SU-DHL-6 (cell line): Measurements from ENCODE around the gene FAAH.

Experiments used
- H2AFZ ChIP-seq: fragments of 200-600 bp; sonication (generic); 2 replicates; pipeline ENCODE4 v1.6.1; 2014; ENCODE audit warnings: low read depth, mild to moderate bottlenecking, moderate library complexity, mixed read lengths, antibody characterized with exemption, low read length; ENCODE audit not compliant: severe bottlenecking
- H3F3A ChIP-seq: fragments of 200-600 bp; shearing (Covaris generic); 2 replicates; pipeline ENCODE4 v1.6.0; 2016; ENCODE audit warnings: antibody characterized with exemption, mild to moderate bottlenecking; ENCODE audit not compliant: insufficient read depth
- H3K27ac ChIP-seq: fragments of 200-600 bp; sonication (generic); 2 replicates; pipeline ENCODE4 v1.5.1; 2016; ENCODE audit warnings: low read depth, mild to moderate bottlenecking, low read length, moderate library complexity, mixed read lengths
- H3K27me3 ChIP-seq: fragments of 200-600 bp; sonication (generic), shearing (Covaris generic); 2 replicates; pipeline ENCODE4 v1.6.0; 2014; ENCODE audit warnings: mild to moderate bottlenecking, low read length
- H3K36me3 ChIP-seq: fragments of 200-600 bp; sonication (generic); 2 replicates; pipeline ENCODE4 v1.6.1; 2014; ENCODE audit warnings: mild to moderate bottlenecking, low read length, mixed read lengths
- H3K4me2 ChIP-seq: fragments of 300-600, 200-600 bp; shearing (Covaris generic), sonication (generic); 2 replicates; pipeline ENCODE4 v1.6.0; 2014; ENCODE audit warnings: low read length, low read depth, mild to moderate bottlenecking; ENCODE audit not compliant: poor library complexity, severe bottlenecking
- H3K4me3 ChIP-seq: fragments of 200-600 bp; sonication (generic); 2 replicates; pipeline ENCODE4 v1.5.1; 2014; ENCODE audit warnings: antibody characterized with exemption, low read length, mild to moderate bottlenecking, mixed read lengths; ENCODE audit not compliant: insufficient read depth, poor library complexity, severe bottlenecking
- H3K79me2 ChIP-seq: fragments of 200-600 bp; sonication (generic); 2 replicates; pipeline ENCODE4 v1.6.1; 2014; ENCODE audit warnings: mild to moderate bottlenecking, low read length, moderate library complexity; ENCODE audit not compliant: insufficient read depth
- H3K9ac ChIP-seq: fragments of 200-600 bp; sonication (generic); 2 replicates; pipeline ENCODE4 v1.7.0; 2014; ENCODE audit warnings: mild to moderate bottlenecking, low read length
- H3K9me2 ChIP-seq: fragments of 200-600 bp; sonication (generic); replicated peaks from 2 replicates; pipeline ENCODE4 v1.6.1; 2014; ENCODE audit warnings: low read length; ENCODE audit not compliant: insufficient read depth
- H3K9me3 ChIP-seq: fragments of 200-600 bp; sonication (generic); 2 replicates; pipeline ENCODE4 v1.6.1; 2014; ENCODE audit warnings: low read length, mixed read lengths; ENCODE audit not compliant: insufficient read depth
- H4K20me1 ChIP-seq: fragments of 200-600 bp; sonication (generic); 2 replicates; pipeline ENCODE4 v1.6.1; 2014; ENCODE audit warnings: low read depth, mild to moderate bottlenecking, antibody characterized with exemption, low read length, moderate library complexity, mixed read lengths
- EZH2phosphoT487 ChIP-seq: fragments of 200-600 bp; sonication (generic), shearing (Covaris generic); conservative IDR thresholded peaks from 2 replicates; pipeline ENCODE4 v1.6.1; 2018; ENCODE audit warnings: mild to moderate bottlenecking, antibody characterized with exemption, low read length, moderate library complexity, mixed read lengths
- TF ChIP-seq, protein P1 (sequence below): fragments of 200-600 bp; sonication (generic); IDR thresholded peaks from one replicate; pipeline ENCODE4 v1.5.1; 2017; ENCODE audit warnings: antibody characterized with exemption, mild to moderate bottlenecking, low read length, moderate library complexity; ENCODE audit not compliant: insufficient read depth, poor library complexity, severe bottlenecking

The FAAH gene

DNA sequence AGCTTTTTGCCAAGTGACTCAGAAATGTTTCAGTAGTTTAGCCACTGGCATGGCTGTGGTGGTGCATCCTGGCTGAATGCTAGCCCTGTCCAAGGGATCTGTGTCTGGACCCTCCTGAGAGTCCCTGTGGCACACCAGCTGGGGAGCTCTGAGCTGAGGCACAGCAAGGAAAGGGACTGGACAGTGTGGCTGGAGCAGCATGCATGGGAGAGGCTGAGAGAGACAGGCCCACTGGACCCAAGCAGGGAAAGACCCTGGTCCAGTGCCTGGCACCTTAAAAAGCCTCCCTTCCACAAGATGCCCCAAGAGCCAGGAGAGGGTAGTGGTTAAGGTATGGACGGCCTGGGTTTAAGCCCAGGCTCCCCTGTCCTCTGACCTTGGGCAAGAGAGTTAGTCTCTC is 35.3 kb downstream of the FAAH start:
- TF ChIP-seq, protein P1, sequence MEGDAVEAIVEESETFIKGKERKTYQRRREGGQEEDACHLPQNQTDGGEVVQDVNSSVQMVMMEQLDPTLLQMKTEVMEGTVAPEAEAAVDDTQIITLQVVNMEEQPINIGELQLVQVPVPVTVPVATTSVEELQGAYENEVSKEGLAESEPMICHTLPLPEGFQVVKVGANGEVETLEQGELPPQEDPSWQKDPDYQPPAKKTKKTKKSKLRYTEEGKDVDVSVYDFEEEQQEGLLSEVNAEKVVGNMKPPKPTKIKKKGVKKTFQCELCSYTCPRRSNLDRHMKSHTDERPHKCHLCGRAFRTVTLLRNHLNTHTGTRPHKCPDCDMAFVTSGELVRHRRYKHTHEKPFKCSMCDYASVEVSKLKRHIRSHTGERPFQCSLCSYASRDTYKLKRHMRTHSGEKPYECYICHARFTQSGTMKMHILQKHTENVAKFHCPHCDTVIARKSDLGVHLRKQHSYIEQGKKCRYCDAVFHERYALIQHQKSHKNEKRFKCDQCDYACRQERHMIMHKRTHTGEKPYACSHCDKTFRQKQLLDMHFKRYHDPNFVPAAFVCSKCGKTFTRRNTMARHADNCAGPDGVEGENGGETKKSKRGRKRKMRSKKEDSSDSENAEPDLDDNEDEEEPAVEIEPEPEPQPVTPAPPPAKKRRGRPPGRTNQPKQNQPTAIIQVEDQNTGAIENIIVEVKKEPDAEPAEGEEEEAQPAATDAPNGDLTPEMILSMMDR: no peak
- TF ChIP-seq EZH2phosphoT487: no peak
- H4K20me1 ChIP-seq: no peaks in the 10 kb centered on the region

GRCh38 chr1:46431695-46432094 is 37.6 kb downstream of the FAAH start:
- Histone ChIP-seq H3K9me3 (no peaks in the 10 kb centered on the region), H4K20me1 (no peaks in the 10 kb centered on the region), H3K9me2 (no peaks in the 10 kb centered on the region), H3K9ac (no peak overlapping the region), H3K27me3 (no peaks in the 10 kb centered on the region), H3K79me2 (no peaks in the 10 kb centered on the region), H3K27ac (no peak overlapping the region), H3K36me3 (no peaks in the 10 kb centered on the region), H3K4me3 (no peak overlapping the region), H2AFZ (no peak overlapping the region), H3K4me2 (no peak overlapping the region), H3F3A (no peaks in the 10 kb centered on the region)
- TF ChIP-seq EZH2phosphoT487: no peak
- TF ChIP-seq, protein P1: no peak

More for the DNA sequence above, 35.3 kb downstream of the FAAH start:
- Histone ChIP-seq H3K36me3 (no peaks in the 10 kb centered on the region), H3K79me2 (no peaks in the 10 kb centered on the region), H3K27ac (no peak overlapping the region), H3K4me2 (no peak overlapping the region), H3K9ac (no peak overlapping the region), H3F3A (no peaks in the 10 kb centered on the region), H2AFZ (no peak overlapping the region), H3K4me3 (no peak overlapping the region), H3K9me3 (no peaks in the 10 kb centered on the region), H3K9me2 (no peaks in the 10 kb centered on the region), H3K27me3 (no peaks in the 10 kb centered on the region)

DNA sequence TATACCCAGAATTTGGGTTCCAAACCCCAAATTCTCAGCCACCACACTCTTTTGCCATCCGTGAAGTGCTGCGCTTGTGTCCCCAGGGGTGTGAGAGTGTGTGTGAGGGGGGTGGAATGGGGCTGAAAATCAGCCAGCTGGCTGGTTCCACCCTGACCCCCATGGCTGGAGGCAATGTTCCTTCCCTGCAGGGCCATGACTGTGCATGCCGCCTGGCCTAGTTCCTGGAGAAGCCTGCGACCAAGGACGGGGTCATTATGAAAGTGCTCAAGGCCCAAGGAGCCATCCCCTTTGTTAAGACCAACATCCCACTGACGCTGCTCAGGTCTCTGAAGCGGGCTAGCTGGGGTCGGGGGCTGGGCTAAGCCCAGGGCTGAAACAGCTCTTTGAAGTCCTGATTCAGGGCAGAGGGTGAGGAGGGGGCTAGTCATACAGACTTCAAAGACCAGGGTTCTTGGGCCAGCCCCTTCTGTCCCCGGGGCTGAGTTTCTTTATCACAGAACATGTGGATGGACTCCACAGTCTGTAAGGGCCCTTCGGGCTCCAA is 38.7 kb downstream of the FAAH start:
- Histone ChIP-seq H3K27me3 (no peaks in the 10 kb centered on the region), H4K20me1 (no peaks in the 10 kb centered on the region), H3K9me2 (no peaks in the 10 kb centered on the region), H2AFZ (no peak overlapping the region), H3F3A (no peaks in the 10 kb centered on the region), H3K9me3 (no peaks in the 10 kb centered on the region), H3K79me2 (no peaks in the 10 kb centered on the region), H3K27ac (no peak overlapping the region), H3K36me3 (no peaks in the 10 kb centered on the region), H3K4me3 (no peak overlapping the region), H3K4me2 (no peak overlapping the region), H3K9ac (no peak overlapping the region)
- TF ChIP-seq, protein P1: no peak
- TF ChIP-seq EZH2phosphoT487: no peak
